Hypothalamus (tissue), 51 donors: ENCODE measurements around the gene CRIM1.

ENCODE experiments used
- DNase-seq, 51 donors: peaks; one replicate each; lab custom pipeline; 2025; lab: John Stamatoyannopoulos, UW

Gene CRIM1

DNA sequence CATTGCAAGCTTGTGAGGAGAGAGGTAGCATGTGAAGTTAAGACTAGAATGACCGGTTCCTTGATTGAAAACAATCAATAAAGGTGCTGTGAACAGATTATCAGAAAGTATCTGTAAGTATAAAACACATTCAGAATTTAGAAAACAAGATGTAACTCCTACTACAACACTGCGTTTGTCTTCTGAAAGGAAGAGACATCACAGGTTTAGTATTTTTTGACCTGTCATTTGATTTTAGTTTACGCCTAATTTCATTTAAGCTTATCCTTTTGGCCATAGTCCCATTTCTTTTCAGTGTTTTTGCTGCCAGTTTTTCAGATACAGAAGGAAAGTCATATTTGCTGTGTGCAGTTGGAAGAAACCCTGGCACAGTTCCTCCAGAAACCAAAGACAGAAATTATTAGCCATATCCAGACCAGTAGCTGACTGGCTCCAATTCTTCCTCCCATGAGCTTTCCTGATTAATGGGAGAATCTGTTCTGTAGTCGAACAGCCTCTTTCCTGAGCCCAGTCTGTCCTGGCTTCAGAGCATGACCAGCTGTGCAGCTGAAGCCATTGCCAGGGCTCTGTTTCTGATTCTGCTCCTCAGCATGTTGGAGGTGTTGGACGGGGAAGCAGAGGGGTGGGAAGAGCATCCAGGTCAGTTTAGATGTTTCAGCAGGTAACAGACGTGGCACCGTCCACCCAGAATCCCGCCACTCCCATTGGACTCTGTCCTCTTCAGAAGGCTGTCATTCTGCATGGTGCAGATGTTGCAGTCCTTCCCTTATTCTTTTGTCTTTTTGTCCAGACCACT, 61.0 kb downstream of the CRIM1 start:
- DNase-seq = no peak

DNA sequence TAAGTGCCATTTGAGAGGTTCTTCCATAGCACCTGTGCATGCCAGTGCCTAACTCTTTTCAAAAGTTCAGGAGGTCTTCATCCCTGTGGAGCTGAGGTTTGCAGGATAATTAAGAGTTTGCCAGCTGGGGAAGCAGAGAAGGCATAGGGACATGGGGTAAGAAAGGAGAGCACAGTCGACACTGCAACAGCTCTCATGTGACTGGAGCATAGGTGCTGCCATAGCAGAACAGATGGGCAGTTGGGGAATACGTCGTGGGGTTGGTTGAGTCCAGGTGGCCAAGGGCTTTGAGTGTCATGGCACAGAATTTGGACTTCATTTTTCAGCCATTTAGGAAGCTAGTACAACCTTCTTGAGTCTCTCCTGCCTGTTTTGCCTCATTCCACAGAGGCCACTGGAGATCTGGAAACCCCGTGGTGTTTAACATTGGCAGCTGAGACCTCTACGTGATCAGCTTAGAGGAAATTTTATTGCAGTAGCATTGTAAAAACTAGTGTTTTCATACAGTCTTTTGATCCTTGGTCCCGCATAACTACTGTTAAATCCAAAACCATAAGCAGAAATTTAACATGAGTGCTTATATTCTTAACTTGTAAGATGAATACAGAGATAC, 65.1 kb downstream of the CRIM1 start:
- no peak for DNase-seq

DNA sequence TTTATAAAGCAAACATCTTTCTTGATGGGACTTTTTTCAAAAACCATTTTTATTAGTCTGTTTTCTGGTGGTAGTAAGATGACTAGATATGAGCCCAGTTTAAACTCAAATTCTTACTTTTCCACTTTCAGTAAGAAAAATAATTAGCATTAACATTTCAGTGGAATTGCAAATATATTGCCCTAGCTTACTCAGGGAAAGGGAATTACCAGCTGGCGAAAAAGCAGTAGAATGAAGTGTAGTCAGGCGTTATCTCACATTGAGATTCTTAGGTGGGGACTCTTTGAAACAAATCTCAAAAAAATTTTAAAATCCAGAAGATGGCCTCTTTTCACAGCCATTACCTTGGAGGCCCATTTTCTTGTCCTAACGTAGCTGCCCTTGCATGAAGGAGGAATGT, 65.8 kb downstream of the CRIM1 start:
- DNase-seq = no peak

DNA sequence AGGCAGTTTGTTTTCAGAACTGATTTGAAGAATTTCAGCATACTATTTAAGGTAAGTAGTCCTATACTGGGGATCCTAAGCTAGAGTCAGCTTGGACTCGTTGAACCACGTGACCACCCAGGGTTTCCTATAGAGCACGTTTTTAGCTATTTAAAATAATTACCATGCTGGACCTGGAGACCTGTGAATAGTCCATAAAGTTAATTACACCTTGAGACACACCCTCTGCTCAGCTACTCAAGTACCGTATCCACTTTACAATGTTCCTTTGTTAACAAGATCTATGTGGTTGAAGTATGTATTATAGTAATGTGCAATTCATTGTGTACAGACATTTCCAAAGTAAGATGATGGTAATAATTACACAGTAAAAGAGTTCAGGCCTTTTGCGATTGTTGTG, 67.6 kb downstream of the CRIM1 start:
- no peak for DNase-seq

GRCh38 chr2:36423619-36424120, 68.1 kb downstream of the CRIM1 start:
- no peak for DNase-seq

DNA sequence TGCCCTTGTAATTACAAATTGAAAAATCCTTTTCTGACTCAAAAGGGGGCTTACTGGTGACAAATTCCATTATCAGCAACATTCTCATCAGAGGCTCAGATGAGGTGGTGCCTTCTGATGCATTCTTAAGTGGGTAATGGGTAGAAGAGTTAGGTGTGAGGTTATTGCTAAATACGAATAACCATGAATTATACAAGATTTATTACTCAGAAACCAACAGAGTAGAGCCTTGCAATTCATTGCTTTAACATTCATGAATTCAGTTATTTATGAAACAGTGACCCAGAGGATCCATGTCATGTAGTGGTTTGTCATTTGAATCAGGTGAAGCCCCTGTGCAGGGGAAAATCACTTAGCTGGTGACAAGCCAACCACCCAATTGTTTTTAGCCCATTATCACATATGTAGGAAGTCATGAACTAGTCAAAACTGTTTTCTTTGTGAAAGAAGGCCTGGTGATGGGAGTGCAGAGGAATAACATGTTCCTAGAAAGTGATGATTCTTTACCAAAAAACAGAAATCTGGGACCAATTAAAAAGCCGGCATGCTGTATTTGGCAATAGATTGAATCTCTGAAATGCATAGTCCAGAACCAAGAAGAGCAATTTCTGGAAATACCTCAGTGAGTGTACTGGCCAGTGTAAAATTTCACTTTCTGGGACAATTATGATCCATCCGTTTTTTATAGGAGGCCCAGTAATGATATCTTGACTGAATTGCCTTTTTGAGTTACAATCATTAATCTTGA, 70.2 kb downstream of the CRIM1 start:
- no peak for DNase-seq

- DNase-seq = no peak
Measured at GRCh38 chr2:36427790-36428243, 72.2 kb downstream of the CRIM1 start.

DNA sequence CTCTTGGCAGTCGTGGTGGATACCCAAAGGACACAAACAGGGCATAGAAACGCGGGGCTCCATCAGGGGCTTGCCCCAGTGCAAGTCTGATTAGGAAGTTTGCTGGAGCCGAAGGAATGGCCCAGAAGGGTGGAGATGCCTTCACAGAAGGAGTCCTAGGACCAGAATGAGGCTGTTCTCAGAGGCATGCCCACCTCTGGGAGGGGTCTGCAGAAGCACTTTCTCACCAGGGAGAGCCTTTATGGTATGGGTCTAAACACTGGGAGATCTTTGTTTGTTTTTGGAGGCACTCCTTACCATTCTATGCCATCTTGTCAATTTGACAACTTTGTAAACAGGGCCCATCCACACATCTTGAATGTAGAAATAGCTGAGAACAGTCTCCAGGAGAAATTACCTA, 75.0 kb downstream of the CRIM1 start:
- DNase-seq = no peak

GRCh38 chr2:36432479-36432878, 76.9 kb downstream of the CRIM1 start:
- DNase-seq = no peak

DNA sequence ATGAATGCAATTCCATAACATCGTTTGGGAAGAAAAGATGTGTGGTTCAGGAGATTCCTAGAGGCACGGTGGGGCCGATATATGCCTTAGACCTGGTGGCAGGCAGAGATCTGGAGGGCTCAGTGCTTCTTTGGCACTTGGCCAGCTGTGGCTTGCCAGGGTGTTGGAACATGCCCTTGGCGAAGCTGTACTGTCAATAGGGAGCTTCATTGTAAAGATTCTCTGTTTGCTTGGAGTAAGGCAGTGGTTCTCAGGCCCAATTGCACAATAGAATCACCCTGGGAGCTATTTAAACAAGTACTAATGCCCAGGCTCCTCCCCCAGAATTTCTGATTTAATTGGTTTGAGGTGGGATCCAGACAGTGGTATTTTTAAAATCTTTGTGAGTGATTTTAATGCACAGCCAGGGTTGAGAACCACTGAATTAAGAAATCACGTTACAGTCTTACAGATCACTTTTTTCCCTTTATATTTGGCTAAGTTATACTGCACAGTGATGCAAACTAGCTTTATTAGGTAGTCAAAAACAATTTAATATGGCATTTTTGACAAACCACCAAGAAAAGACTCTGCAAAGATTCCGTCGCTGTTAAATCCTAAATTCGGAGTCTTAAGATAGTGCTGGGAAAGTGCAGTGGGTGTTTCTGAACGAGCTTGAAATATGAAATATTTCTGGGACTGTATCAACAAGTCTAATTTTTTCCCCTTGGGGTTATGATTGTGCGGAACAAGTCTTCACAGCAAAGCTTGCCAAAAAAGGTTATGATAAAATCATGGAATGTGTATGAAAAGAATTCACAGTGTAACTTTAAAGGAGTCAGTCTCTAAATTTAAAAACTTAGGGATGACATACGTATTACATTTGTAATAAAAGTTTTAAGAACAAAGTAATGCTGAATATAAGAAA, 78.0 kb downstream of the CRIM1 start:
- peak in 11 of 51 donors; percentile 9 to 41 (median 25) for DNase-seq

DNA sequence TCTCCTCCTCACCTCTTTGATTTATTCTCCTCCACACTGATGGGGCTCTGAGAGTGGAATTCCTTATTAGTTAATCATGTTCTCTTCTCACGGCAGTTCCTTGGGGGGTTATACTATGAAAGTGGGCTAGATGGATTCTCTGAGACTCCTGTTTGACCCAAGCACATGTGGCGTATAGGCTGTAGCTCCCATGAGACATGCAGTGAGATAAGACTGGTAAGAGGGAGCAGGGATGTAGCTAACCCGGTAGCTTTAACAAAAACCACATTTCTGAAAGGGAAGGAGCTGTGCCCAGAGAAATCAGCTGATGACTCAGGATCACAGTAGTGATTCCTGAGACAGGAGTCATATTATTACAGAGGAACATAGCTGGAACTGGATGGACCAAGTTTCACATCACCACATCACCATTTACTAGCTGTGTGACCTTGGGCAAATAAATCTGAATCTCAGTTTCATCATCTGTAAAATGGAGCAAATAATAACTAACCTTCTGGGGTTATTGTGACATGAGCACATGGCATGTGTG, 82.9 kb downstream of the CRIM1 start:
- DNase-seq = no peak

GRCh38 chr2:36439084-36439483, 83.5 kb downstream of the CRIM1 start:
- DNase-seq = no peak

DNA sequence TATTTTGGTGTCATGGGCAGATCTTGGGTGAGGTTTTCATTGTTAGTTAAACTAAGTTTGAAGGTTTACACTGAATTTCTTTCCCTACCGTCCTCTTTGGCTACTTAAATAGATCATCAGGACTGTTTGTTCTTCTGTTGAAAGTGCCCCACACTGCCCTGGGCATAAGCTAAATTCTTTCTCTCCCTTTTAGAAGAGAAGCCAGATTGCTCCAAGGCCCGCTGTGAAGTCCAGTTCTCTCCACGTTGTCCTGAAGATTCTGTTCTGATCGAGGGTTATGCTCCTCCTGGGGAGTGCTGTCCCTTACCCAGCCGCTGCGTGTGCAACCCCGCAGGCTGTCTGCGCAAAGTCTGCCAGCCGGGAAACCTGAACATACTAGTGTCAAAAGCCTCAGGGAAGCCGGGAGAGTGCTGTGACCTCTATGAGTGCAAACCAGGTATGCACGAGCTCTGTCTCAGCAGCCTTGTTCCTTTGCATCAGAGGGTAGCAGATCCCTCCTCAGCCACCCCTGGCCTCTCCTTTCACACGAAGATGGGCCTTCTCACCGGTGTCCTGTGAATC, 85.6 kb downstream of the CRIM1 start:
- DNase-seq = no peak

- no peak for DNase-seq
Measured at GRCh38 chr2:36441816-36442215, 86.2 kb downstream of the CRIM1 start.

DNA sequence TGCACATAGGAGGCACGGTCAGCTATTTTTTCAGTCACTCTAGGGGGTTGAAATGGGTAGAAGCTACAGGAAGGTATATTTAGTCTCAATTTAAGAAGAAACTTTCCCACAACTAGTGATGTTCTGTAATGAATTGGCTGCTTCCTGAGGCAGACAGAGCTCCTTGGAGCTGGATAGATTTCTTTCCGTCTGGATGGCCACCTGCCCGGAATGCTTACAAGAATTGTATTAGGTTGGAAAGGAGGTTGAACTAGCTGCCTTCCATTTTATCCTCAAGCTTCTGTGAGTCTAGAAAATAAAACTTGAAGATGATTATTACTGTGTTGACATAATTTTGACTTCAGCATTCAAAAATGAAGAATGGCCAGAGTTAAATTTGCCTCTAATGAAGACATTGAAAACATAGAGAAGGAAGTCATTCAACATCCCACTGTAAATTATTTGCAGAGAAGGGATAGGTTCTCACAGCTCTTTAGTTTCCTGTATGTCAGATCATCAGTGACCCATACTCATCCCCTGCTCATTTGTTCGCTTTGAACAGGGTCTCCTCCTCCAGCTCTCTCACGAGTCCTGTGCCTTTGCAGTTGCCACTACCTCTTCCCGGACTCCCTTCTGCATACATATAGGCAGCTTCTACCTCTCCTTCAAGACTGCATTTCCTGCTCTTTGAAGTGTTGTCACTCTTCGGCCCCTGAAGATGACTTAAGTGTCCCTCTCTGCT, 88.8 kb downstream of the CRIM1 start:
- DNase-seq = peak in 4 of 51 donors; percentile 1 to 20 (median 9)

DNA sequence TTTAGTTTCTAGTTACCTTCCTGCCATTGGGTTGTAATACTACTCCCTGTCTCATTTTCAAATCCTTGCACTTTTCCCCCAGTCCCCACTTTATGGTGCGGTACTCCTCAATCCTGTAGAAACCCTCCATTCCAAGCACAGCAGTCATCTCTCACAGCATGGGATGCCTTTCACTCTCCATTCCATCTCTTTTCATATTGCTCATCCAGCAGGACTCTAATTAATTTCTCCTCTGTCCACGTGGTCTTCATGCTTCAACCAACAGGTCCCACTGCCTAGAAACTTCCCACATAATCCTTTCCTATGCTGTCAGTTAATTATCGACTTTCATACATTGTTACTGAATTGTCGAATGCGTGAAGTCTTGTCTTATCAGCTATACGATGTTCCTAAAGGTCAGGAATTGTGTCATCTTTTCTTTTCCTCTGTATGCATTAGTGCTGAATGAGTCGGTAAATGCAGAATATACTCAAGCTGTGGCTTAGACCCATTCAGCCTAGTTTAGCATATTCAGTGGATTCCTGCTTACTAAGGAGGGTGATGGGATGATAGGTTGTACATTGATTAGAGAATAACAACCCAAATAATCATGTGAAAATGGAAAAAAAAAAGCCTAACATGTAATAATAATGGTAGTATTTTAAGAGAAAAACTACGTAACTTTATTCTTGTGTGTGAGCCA, 89.7 kb downstream of the CRIM1 start:
- no peak for DNase-seq

DNA sequence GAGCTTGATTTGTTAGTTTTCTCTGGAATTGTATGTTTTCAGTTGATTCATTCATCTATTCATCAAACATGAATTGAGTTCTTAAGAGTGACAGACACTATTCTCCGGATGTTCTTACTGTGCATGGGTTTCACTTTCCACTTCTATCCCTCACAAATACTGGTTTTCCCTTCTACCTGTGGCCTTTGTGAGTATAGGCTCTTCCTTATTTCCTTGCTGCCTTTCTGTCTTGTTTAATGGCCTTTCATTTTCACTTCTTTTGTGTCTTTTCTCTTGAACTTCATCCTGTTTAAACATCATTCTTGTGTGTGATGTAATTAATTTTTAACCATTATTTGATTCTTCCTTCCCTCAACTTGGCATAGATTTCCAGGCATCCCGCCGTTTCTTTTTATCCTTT, 90.7 kb downstream of the CRIM1 start:
- DNase-seq = no peak

GRCh38 chr2:36449213-36449612, 93.6 kb downstream of the CRIM1 start:
- no peak for DNase-seq
